Subcutaneous abdominal adipose tissue (tissue), 5 donors: ENCODE data around the gene SEMA4B.

Experiments used
- H3K27ac ChIP-seq: one replicate; pipeline ENCODE4 v1.7.0; 2013; ENCODE audit warnings: low read depth, mild to moderate bottlenecking, inconsistent platforms, low read length, moderate library complexity
- H3K27me3 ChIP-seq, 5 donors: one replicate each; pipeline ENCODE4 v1.7.0; 2013; ENCODE audit warnings: low read length in 5 of 5, inconsistent platforms in 1 of 5; ENCODE audit not compliant: control insufficient read depth in 5 of 5, insufficient read depth in 4 of 5
- H3K36me3 ChIP-seq, 5 donors: one replicate each; pipeline ENCODE4 v1.7.0; 2013; ENCODE audit warnings: low read length in 5 of 5; ENCODE audit not compliant: control insufficient read depth in 5 of 5, insufficient read depth in 5 of 5
- H3K4me1 ChIP-seq, 5 donors: one replicate each; pipeline ENCODE4 v1.7.0; 2013; ENCODE audit warnings: low read length in 5 of 5, mild to moderate bottlenecking in 3 of 5, moderate library complexity in 1 of 5; ENCODE audit not compliant: control insufficient read depth in 5 of 5, insufficient read depth in 5 of 5
- H3K4me3 ChIP-seq, 5 donors: one replicate each; pipeline ENCODE4 v1.7.0; 2013; ENCODE audit warnings: low read length in 5 of 5, low read depth in 1 of 5
- H3K9ac ChIP-seq, 5 donors: one replicate each; pipeline ENCODE4 v1.7.0; 2013; ENCODE audit warnings: low read length in 5 of 5, mild to moderate bottlenecking in 4 of 5, moderate library complexity in 3 of 5
- H3K9me3 ChIP-seq, 5 donors: one replicate each; pipeline ENCODE4 v1.7.0; 2013; ENCODE audit warnings: low read length in 5 of 5; ENCODE audit not compliant: control insufficient read depth in 5 of 5
- donor health status: healthy.
- donor health status: healthy.
- donor health status: healthy.
- donor health status: healthy.
- donor health status: healthy.

The SEMA4B gene

DNA sequence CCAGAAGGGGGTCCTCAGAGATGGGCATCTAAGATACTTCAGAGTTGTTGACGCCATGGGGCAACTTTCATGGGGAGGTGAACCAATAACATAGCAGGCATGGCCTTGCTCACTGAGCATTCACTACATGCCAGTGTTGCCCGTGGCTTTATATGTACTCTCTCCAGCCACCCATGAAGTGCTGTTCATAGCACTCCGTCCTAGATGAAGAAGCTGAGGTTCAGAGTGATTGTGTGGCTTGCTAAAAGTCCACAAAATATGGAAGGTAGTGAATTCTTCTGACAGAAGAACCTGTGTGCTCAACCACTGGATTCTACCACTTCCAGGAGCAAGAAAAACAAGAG lies 9.8 kb upstream of the SEMA4B start:
- no peaks in the 10 kb centered on the region for H3K27me3 ChIP-seq
- H3K4me3 ChIP-seq = no peak overlapping the region
- H3K9ac ChIP-seq = no peak overlapping the region
- H3K4me1 ChIP-seq = peaks cover 3 to 29% (median 25%) of the 10 kb centered on the region in 5 donors
- H3K9me3 ChIP-seq = no peaks in the 10 kb centered on the region
- H3K27ac ChIP-seq = no peak overlapping the region
- no peaks in the 10 kb centered on the region for H3K36me3 ChIP-seq

DNA sequence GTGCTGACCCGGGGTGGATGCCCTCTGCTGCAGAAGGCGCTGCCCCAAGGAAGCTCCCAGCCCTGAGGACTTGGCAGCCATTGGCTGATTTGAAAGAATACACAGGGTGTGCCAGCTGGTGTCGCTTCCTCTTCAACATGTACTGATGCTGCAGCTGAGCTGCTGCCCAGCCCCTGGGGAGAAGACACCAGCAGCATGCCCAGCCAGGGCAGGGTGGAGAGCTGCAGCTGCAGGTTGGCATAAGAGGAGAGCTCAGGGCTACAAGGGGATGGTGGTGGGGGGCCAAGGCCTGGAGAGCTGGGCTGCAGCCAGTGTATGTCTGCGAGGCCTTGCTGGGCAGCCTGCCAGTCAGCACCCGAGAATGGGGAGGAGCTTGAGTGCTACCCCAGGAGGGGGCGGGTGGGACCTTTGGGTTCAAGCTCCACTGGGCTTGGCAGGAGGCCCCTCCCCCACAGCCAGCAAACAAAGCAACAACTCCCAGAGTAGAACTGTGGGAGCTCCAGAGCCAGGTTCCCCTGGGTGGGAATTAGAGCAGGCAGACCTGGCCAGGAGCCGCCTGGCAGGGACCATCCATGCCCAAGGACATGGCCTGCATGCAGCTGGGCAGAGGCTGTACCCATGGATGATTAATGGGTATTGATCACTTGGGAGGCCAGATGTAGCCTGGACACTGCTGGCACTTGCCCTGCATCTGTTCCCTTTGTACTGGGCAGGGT lies 9.2 kb upstream of the SEMA4B start:
- H3K27me3 ChIP-seq = no peaks in the 10 kb centered on the region
- no peak overlapping the region for H3K27ac ChIP-seq
- H3K4me1 ChIP-seq = peaks cover 3 to 29% (median 25%) of the 10 kb centered on the region in 5 donors
- H3K36me3 ChIP-seq = no peaks in the 10 kb centered on the region
- H3K9ac ChIP-seq = no peak overlapping the region
- H3K9me3 ChIP-seq = no peaks in the 10 kb centered on the region
- H3K4me3 ChIP-seq = no peak overlapping the region

DNA sequence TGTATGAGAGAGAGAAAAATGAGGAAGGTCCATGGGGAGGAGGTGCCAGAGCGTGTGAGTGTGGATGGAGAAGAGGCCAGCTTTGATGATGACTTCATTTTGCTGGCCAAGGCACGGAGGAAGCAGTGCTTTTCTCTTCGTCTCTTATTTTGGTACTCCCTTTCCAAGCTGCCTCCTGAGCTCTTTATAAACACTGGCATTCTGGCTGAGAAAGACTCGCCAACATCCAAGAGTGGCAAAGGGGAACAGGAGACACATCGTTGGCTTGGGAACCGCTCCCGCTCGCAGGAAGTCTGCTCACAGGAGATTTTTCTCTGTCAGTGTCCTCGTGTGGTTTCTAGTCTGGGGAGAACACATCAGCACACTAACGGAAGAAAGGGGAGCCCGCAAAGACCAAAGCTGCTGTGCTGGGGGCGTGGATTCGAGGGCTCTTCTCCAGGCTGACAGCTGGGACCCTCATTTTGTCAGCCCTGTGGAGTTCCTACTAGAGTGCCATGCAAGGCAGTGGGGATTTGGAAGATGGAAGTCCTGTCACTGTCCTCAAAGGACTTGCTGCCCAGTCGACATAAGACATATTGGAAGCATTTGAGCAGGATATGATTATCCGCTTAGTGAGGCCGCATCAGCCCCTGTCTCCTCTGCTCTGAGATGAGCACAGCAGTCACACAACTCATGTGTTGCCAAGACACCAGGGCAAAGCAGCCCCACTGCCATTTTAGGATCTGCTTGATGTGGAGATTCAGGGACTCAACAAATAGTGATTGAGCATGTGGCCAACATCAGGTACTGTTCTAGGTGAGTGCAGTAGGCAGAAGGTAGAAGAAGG lies 8.0 kb upstream of the SEMA4B start:
- Histone ChIP-seq H3K9ac (no peak overlapping the region), H3K27ac (peak overlapping the region; percentile 12), H3K36me3 (no peaks in the 10 kb centered on the region), H3K4me3 (no peak overlapping the region), H3K9me3 (no peaks in the 10 kb centered on the region), H3K27me3 (no peaks in the 10 kb centered on the region), H3K4me1 (peaks cover 3 to 27% (median 25%) of the 10 kb centered on the region in 5 donors)

DNA sequence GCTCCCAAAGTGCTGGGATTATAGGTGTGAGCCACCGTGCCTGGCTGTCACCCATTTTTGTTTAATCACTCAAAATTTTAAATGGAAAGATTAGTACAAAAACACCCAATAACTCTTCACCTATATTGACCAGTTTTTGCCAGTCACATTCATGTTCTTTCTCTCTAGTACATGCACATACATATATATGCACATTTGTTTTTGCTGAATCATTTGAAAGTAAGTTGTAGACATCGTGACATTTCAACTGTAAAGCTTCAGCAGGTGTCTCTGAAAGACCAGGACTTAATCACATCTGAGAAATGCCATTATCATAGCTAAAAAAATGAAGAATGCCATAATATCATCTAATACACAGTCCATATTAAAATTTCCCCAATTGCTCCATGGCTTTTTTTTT lies 6.5 kb upstream of the SEMA4B start:
- H3K4me3 ChIP-seq = no peak overlapping the region
- no peaks in the 10 kb centered on the region for H3K36me3 ChIP-seq
- H3K4me1 ChIP-seq = peaks cover 3 to 27% (median 25%) of the 10 kb centered on the region in 5 donors
- no peaks in the 10 kb centered on the region for H3K27me3 ChIP-seq
- no peak overlapping the region for H3K27ac ChIP-seq
- H3K9me3 ChIP-seq = no peaks in the 10 kb centered on the region
- no peak overlapping the region for H3K9ac ChIP-seq

DNA sequence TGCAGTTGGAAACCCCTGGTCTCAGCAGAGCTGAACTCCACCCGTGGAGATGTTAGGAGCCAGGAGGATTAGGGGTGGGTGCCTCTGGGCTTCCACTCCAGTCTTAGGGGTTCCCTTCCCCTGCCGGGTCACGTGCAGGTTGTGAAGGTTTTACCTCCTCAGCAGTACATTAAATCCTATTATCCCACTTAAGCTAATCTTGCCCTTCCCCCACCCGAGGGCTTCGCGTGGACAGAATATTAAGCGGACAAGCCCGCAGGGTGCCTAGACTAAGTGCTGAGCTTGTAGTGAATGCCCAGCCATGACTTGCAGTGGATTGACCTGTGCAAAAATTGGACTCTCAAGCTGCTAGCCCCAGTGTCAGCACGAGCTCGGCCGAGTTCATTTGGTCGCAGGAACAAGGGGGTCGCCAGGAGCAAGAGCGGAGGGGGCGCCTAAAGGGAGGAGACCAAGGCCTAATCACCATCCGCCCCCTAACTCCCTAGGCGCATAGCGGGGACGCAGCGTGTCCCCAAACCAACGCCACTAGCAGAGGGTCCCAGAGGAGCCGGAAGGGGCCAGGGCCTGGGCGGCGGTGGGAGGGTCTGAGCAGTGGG lies 498 bp upstream of the SEMA4B start:
- Histone ChIP-seq H3K9me3 (no peaks in the 10 kb centered on the region), H3K4me3 (peak overlapping the region; percentile 70 to 82 (median 76)), H3K27me3 (peaks cover 0 to 7% (median 0%) of the 10 kb centered on the region in 5 donors), H3K36me3 (no peaks in the 10 kb centered on the region), H3K9ac (peak overlapping the region in 4 of 5 donors; percentile 62 to 76 (median 72)), H3K27ac (no peak overlapping the region), H3K4me1 (peaks cover 0 to 25% (median 20%) of the 10 kb centered on the region in 5 donors)

DNA sequence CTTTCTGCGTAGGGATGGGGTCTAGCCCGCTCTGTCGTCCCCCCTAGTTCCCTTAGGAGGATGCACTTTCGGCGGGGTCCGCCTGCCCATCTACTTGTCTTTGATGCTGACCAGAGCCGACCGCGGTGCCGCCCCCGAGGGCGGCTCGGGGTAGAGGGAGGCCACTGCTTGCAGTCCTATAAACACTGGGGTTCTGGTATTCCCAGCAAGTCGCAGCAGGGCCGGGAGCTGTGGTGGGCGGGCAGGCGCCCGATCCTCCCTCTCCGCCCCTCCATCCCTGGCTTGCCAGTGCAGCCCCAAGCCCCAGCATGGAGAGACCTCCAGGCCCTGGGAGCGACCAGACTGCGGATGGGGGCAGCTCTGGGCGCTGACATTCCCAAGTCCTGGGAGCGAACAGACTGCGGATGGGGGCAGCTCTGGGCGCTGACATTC lies 830 bp downstream of the SEMA4B start:
- Histone ChIP-seq H3K9ac (peak overlapping the region in 4 of 5 donors; percentile 62 to 76 (median 72)), H3K4me1 (peaks cover 0 to 26% (median 22%) of the 10 kb centered on the region in 5 donors), H3K4me3 (peak overlapping the region; percentile 48 to 82 (median 76)), H3K27me3 (peaks cover 0 to 7% (median 0%) of the 10 kb centered on the region in 5 donors), H3K27ac (no peak overlapping the region), H3K9me3 (no peaks in the 10 kb centered on the region), H3K36me3 (no peaks in the 10 kb centered on the region)

DNA sequence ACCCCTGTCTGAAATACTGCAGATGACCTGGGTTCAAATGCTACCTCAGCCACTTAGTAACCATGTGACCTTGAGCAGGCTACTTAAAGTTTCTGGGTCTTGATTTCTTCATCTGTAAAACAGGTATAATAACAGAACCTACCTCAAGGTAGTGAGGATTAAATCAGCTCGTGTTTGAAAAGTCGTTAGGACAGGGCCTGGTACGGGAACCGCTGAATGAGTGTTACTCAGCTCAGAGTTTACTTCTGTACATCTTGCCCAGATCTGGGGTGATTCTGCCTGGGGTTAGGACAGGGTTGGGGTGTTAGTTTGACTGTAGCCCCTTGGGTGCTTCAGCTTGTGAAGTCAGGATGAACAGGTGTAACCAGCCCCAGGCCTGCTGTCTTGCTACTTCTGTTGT lies 1.8 kb downstream of the SEMA4B start:
- H3K4me1 ChIP-seq = peaks cover 0 to 26% (median 22%) of the 10 kb centered on the region in 5 donors
- H3K27ac ChIP-seq = no peak overlapping the region
- no peaks in the 10 kb centered on the region for H3K9me3 ChIP-seq
- peak overlapping the region in 1 of 5 donors; percentile 71 for H3K4me3 ChIP-seq
- peaks cover 0 to 7% (median 0%) of the 10 kb centered on the region in 5 donors for H3K27me3 ChIP-seq
- no peak overlapping the region for H3K9ac ChIP-seq
- H3K36me3 ChIP-seq = no peaks in the 10 kb centered on the region

DNA sequence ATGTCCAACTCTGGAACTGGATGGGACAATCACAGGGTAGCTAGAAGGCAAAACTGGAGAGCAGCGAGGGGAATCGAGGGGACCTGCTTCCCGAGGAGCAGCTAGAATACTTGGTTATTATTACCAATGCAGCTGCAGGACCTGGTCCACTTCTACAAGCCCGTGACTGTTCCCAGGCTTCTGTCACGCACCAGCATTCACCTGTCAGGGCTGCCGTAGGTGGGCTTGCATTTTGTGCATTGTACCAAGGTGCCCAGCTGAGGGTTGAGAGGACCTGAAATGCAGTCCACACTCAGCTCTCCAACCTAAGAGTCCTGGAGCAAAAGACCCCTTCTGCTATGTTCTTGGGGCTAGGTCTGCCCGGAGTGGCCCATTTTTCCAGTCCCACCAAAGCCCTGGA lies 2.3 kb downstream of the SEMA4B start:
- H3K4me1 ChIP-seq = peaks cover 0 to 26% (median 22%) of the 10 kb centered on the region in 5 donors
- H3K36me3 ChIP-seq = no peaks in the 10 kb centered on the region
- H3K27ac ChIP-seq = no peak overlapping the region
- H3K9ac ChIP-seq = no peak overlapping the region
- H3K4me3 ChIP-seq = no peak overlapping the region
- H3K9me3 ChIP-seq = no peaks in the 10 kb centered on the region
- H3K27me3 ChIP-seq = peaks cover 0 to 7% (median 0%) of the 10 kb centered on the region in 5 donors

DNA sequence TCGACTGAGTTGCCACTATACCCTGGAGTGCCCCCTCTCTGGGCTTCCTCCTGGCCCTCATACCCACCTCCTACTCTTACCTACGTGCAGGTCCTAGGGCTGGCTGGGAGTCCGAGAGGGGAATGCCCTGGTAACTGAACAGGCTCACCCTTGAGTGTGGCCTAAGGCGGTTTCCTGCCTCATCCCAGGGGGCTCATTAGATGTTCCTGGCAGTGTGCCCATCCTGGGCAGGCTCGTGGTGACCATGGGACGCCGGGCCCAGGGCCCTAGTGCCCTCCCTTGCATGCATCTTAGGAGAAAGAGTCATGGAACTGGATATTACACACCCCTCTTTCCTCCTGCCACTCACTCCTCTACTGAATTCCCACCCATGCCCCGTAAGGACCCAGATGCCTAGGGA lies 2.8 kb downstream of the SEMA4B start:
- peaks cover 0 to 26% (median 22%) of the 10 kb centered on the region in 5 donors for H3K4me1 ChIP-seq
- peaks cover 0 to 7% (median 0%) of the 10 kb centered on the region in 5 donors for H3K27me3 ChIP-seq
- no peak overlapping the region for H3K4me3 ChIP-seq
- no peak overlapping the region for H3K9ac ChIP-seq
- no peaks in the 10 kb centered on the region for H3K36me3 ChIP-seq
- H3K27ac ChIP-seq = no peak overlapping the region
- H3K9me3 ChIP-seq = no peaks in the 10 kb centered on the region
